Esophagus (tissue), 2 donors: ENCODE results near the gene HPX. TPM values are rescaled to one million over a fixed set of nuclear protein-coding genes. Genes with fewer than 3 reads are reported as not detected.
A peak's percentile ranks its signal among the peaks of the same experiment; 100 is the strongest.

Experiments used
- H3K27ac ChIP-seq, 2 donors: one replicate each; pipeline ENCODE4 v1.5.1; 2013; ENCODE audit warnings: low read depth in 2 of 2, mild to moderate bottlenecking in 2 of 2, inconsistent platforms in 1 of 2, low read length in 1 of 2, moderate library complexity in 1 of 2
- H3K27me3 ChIP-seq, 2 donors: one replicate each; pipeline ENCODE4 v1.6.1; 2013; ENCODE audit warnings: low read length in 2 of 2, control low read depth in 1 of 2, mild to moderate bottlenecking in 1 of 2; ENCODE audit not compliant: insufficient read depth in 2 of 2, control insufficient read depth in 1 of 2
- H3K36me3 ChIP-seq, 2 donors: one replicate each; pipeline ENCODE4 v1.6.1; 2013; ENCODE audit warnings: low read length in 1 of 2; ENCODE audit not compliant: control insufficient read depth in 2 of 2, insufficient read depth in 2 of 2
- H3K4me1 ChIP-seq, 2 donors: one replicate each; pipeline ENCODE4 v1.6.1; 2013; ENCODE audit warnings: low read length in 1 of 2; ENCODE audit not compliant: control insufficient read depth in 2 of 2, insufficient read depth in 2 of 2
- H3K4me3 ChIP-seq, 2 donors: one replicate each; pipeline ENCODE4 v1.5.1; 2013; ENCODE audit warnings: low read length in 2 of 2, mild to moderate bottlenecking in 2 of 2, low read depth in 1 of 2, moderate library complexity in 1 of 2
- H3K9me3 ChIP-seq, 2 donors: one replicate each; pipeline ENCODE4 v1.6.1; 2013; ENCODE audit warnings: mild to moderate bottlenecking in 2 of 2, low read depth in 1 of 2, low read length in 1 of 2, moderate library complexity in 1 of 2; ENCODE audit not compliant: control insufficient read depth in 2 of 2, insufficient read depth in 1 of 2
- WGBS, 2 donors: extraction: QIAGEN DNeasy Blood & Tissue Kit; methylation state at CpG; one replicate each; pipeline ENCODE4 v1.1.7; 2013; 5-methylcytosine and 5-hydroxymethylcytosine counted together
- polyA plus RNA-seq, 2 donors: library from polyadenylated mRNA; stranded (reverse); fragments of 200-250 nt; gene quantifications; one replicate each; pipeline ENCODE4 v1.2.3, GENCODE V29; 2013
- donor health status: healthy with polysubstance abuse.
- donor health status: Bipolar disorder and iron deficiency.

The HPX gene
- polyA plus RNA-seq, 2 donors = 0.26 to 0.55 TPM

DNA sequence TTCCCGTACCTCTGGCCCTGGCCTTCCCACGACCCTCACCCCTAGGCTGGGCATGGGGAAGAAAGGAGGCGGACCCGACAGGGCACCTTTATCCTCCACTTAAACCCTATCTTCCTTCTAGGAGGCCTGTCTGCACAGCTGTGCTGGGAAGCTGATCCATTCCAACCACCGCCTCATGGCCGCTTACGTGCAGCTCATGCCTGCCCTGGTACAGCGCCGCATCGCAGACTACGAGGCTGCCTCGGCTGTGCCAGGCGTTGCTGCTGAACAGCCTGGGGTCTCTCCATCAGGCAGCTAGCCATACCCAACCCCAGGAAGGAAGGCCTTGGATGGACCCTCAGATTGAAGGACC lies 41.1 kb upstream of the HPX start:
- 4 to 6% methylated on average over 12 to 13 of the region's 13 CpGs for WGBS, 2 donors
- Histone ChIP-seq H3K4me3 (peak overlapping the region; percentile 81 to 83), H3K4me1 (peaks cover 6 to 9% of the 10 kb centered on the region in 2 donors), H3K36me3 (peaks cover 10 to 24% of the 10 kb centered on the region in 2 donors), H3K27me3 (no peaks in the 10 kb centered on the region), H3K27ac (peak overlapping the region; percentile 96 to 99), H3K9me3 (no peaks in the 10 kb centered on the region)

- H3K27me3 ChIP-seq = no peaks in the 10 kb centered on the region
- peaks cover 6 to 9% of the 10 kb centered on the region in 2 donors for H3K4me1 ChIP-seq
- no peaks in the 10 kb centered on the region for H3K9me3 ChIP-seq
- peak within 1 kb of the TSS; percentile 96 to 99 for H3K27ac ChIP-seq
- WGBS, 2 donors = 0% methylated on average over 66 of the region's 66 CpGs
- H3K4me3 ChIP-seq = peak within 1 kb of the TSS; percentile 81 to 83
- H3K36me3 ChIP-seq = peaks cover 10 to 24% of the 10 kb centered on the region in 2 donors
These were observed 40.5 kb upstream of the HPX start, which contains the start of the genes ARFIP2 and TIMM10B for GRCh38 chr11:6481012-6481923. Gene ARFIP2 (minus strand): TSS chr11:6481331. CDS start chr11:6480421, 910 bp downstream. Gene TIMM10B (plus strand): TSS chr11:6481501. CDS start chr11:6481517, 16 bp downstream.

DNA sequence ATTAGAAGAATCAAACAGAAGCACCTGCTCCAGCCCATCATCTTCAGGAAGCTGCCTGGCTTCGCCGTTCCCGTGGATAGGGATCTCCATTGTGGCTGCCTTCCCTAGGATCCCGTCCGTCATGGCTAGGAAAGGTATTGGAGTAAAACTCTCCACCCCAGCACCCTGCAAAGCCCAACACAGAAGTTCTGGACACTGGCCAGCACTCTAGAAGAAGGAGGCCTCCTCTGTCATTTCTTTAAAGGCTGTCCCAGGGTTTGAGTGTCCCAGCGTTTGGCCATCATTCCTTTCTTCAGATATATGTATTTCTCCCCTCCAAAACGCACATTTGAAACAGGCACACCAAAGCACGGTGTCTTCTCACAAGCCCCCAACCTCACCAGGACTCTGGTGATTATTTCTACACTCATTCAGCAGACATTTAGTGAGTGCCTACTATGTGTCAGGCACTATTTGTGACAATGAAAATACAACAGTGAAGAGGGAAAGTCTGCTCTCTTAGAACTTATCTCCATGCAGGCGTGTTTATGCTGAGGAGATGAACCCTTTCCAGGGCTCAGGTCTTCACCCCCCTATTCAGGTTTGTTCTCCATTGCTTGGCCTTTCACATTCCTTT lies 39.6 kb upstream of the HPX start:
- H3K4me1 ChIP-seq = peaks cover 6 to 9% of the 10 kb centered on the region in 2 donors
- peak overlapping the region; percentile 91 to 96 for H3K27ac ChIP-seq
- peaks cover 10 to 24% of the 10 kb centered on the region in 2 donors for H3K36me3 ChIP-seq
- peak overlapping the region; percentile 81 to 83 for H3K4me3 ChIP-seq
- no peaks in the 10 kb centered on the region for H3K9me3 ChIP-seq
- WGBS, 2 donors = 45 to 59% methylated on average over 9 of the region's 9 CpGs
- H3K27me3 ChIP-seq = no peaks in the 10 kb centered on the region

DNA sequence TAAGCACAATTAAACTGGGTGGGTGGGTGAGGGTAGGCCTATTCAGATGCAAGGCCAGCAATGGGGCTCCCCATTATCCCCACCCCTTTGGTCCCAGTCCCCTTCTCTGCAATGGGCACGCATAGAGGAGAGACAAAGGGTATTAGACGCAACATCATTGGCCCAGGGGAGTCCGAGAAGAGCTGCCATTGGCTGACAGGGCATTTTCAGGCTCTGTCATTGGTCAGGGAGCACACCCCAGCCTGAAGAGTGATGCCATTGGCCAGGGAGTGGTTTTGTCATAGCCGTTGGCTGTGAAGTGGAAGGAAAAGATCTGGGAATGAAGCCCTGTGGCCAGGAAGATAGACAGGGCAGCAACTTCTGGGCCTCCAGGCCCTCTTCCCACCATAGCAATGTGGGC lies 35.8 kb upstream of the HPX start:
- WGBS, 2 donors = 91 to 92% methylated on average over 4 of the region's 4 CpGs
- H3K27me3 ChIP-seq = no peaks in the 10 kb centered on the region
- peaks cover 10 to 22% of the 10 kb centered on the region in 2 donors for H3K36me3 ChIP-seq
- no peak overlapping the region for H3K4me3 ChIP-seq
- H3K27ac ChIP-seq = no peak overlapping the region
- no peaks in the 10 kb centered on the region for H3K9me3 ChIP-seq
- H3K4me1 ChIP-seq = peaks cover 2 to 11% of the 10 kb centered on the region in 2 donors

- Histone ChIP-seq H3K9me3 (no peaks in the 10 kb centered on the region), H3K4me3 (no peak overlapping the region), H3K4me1 (peaks cover 2 to 11% of the 10 kb centered on the region in 2 donors), H3K27me3 (no peaks in the 10 kb centered on the region), H3K36me3 (peaks cover 10 to 22% of the 10 kb centered on the region in 2 donors), H3K27ac (no peak overlapping the region)
- 44 to 61% methylated on average over 5 of the region's 5 CpGs for WGBS, 2 donors
These were observed 35.1 kb upstream of the HPX start for GRCh38 chr11:6475936-6476335.

DNA sequence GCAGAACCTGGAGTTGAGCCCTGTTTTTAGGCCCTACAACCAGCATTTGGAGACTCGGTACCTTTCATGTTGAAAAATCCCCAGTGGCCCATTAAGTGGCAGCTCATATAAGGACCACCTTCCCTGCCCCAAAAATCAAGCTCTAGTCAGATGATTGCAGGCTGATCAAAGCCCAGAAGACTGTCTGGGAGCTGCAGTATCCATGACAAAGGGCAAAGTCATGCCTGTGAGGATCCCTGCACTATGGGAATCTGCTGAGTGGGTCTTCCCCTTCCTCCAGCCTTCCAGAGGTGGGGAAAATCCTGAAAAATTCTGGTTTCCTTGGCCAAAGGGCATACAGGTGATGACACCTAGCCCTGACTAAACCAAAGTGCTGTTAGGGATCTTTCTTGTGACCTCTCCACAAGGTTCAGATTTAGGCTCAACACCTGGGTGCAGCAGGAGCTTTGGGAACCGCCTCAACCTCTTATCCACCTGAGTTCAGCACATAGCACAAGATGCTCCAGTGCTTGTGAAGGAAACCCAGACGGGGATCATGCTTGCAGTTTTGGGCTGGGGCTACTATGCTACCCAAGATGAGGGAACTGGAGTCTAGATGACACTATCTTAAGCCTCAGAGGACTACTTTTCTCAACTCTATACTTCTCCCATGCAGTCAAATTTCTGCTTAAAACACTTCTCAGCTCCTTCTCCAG lies 34.2 kb upstream of the HPX start:
- Histone ChIP-seq H3K36me3 (peaks cover 10 to 22% of the 10 kb centered on the region in 2 donors), H3K4me1 (peaks cover 0 to 5% of the 10 kb centered on the region in 2 donors), H3K27me3 (no peaks in the 10 kb centered on the region), H3K4me3 (no peak overlapping the region), H3K27ac (peak overlapping the region; percentile 17 to 89), H3K9me3 (no peaks in the 10 kb centered on the region)
- WGBS, 2 donors = 64 to 65% methylated on average over 3 of the region's 3 CpGs

- Histone ChIP-seq H3K27ac (peak overlapping the region; percentile 89 to 97), H3K4me1 (peaks cover 0 to 5% of the 10 kb centered on the region in 2 donors), H3K27me3 (no peaks in the 10 kb centered on the region), H3K9me3 (no peaks in the 10 kb centered on the region), H3K4me3 (peak overlapping the region; percentile 43 to 69), H3K36me3 (peaks cover 10 to 20% of the 10 kb centered on the region in 2 donors)
- WGBS, 2 donors = 25 to 27% methylated on average over 7 of the region's 7 CpGs
These were observed 33.6 kb upstream of the HPX start for GRCh38 chr11:6474413-6474792.

- Histone ChIP-seq H3K9me3 (no peaks in the 10 kb centered on the region), H3K4me1 (peaks cover 0 to 5% of the 10 kb centered on the region in 2 donors), H3K36me3 (peaks cover 10 to 16% of the 10 kb centered on the region in 2 donors), H3K27me3 (no peaks in the 10 kb centered on the region), H3K4me3 (peak within 1 kb of the TSS; percentile 69 to 71), H3K27ac (peak within 1 kb of the TSS; percentile 89 to 97)
- 0 to 1% methylated on average over 57 to 87 of the region's 87 CpGs for WGBS, 2 donors
These were observed 32.9 kb upstream of the HPX start, which contains the start of gene TRIM3 for GRCh38 chr11:6473451-6474412. Gene TRIM3 (minus strand): TSS chr11:6473941. CDS start chr11:6465695, 8,246 bp downstream.
